Endothelial cell of umbilical vein (primary cell): ENCODE results near the gene OCA2. TPM values are rescaled to one million over a fixed set of nuclear protein-coding genes. Genes with fewer than 3 reads are reported as not detected.

ENCODE experiments used
- BruUV-seq: library from RNA; stranded (reverse); fragments of 400-500 nt; replicated peaks from 2 replicates; lab custom pipeline; 2021; lab: Mats Ljungman, UMichigan
- CTCF ChIA-PET: fragments of 300-600, 350-600 bp; sonication (Branson Sonifier 250); formaldehyde crosslinking; loops from one replicate; lab custom pipeline; 2021; ENCODE audit warnings: antibody characterized with exemption, inconsistent platforms; lab: Charles Lee
- POLR2A ChIA-PET: fragments of 300-600, 350-600 bp; sonication (Branson Sonifier 250); formaldehyde crosslinking; loops from one replicate; lab custom pipeline; 2021; ENCODE audit warnings: antibody characterized with exemption, inconsistent platforms; lab: Charles Lee
- DNase-seq: peaks from one replicate; pipeline ENCODE4 v3.0.0-alpha.2; 2011; ENCODE audit warnings: low read depth, low spot score
- FAIRE-seq: peaks from 2 replicates; lab custom pipeline; 2011; peaks lifted over from hg19 to GRCh38; lab: Jason Lieb, UNC
- H2AFZ ChIP-seq: 2 replicates; pipeline ENCODE4 v1.6.0; 2012; ENCODE audit warnings: low read depth, low read length, control low read depth, inconsistent platforms
- H3K27ac ChIP-seq: 2 replicates; pipeline ENCODE4 v1.5.1; 2011; ENCODE audit warnings: low read depth, mild to moderate bottlenecking, control low read depth, low read length, moderate library complexity; ENCODE audit not compliant: insufficient read depth
- H3K27me3 ChIP-seq, 2 experiments: 2 replicates each; pipeline versions ENCODE4 v1.6.0 to v1.6.1; 2011; ENCODE audit warnings: low read length in 2 of 2, mixed read lengths in 1 of 2; ENCODE audit not compliant: control insufficient read depth in 2 of 2, insufficient read depth in 2 of 2
- H3K36me3 ChIP-seq, 2 experiments: 2 replicates in 1 of 2; 3 replicates in 1 of 2; pipeline ENCODE4 v1.5.1; 2011; ENCODE audit warnings: low read length in 2 of 2, mild to moderate bottlenecking in 1 of 2, moderate library complexity in 1 of 2; ENCODE audit not compliant: control insufficient read depth in 2 of 2, insufficient read depth in 2 of 2; ENCODE audit errors: extremely low read depth in 1 of 2
- H3K4me1 ChIP-seq: 3 replicates; pipeline ENCODE4 v1.5.1; 2011; ENCODE audit warnings: mild to moderate bottlenecking, low read length; ENCODE audit not compliant: control insufficient read depth, insufficient read depth; ENCODE audit errors: extremely low read depth
- H3K4me2 ChIP-seq: 2 replicates; pipeline ENCODE4 v1.6.1; 2011; ENCODE audit warnings: low read length, control low read depth, mixed read lengths; ENCODE audit not compliant: insufficient read depth
- H3K4me3 ChIP-seq, 3 experiments: fragments of 200-600 bp in 1 of 3; sonication (generic), shearing (Covaris generic) in 1 of 3; replicated peaks in 1 of 3; 2 replicates each; pipeline ENCODE4 v1.5.1; 2011 to 2016; ENCODE audit warnings: control low read depth in 3 of 3, low read length in 3 of 3, mild to moderate bottlenecking in 2 of 3, inconsistent platforms in 1 of 3, low read depth in 1 of 3, moderate library complexity in 1 of 3; ENCODE audit not compliant: insufficient read depth in 1 of 3
- H3K79me2 ChIP-seq: 2 replicates; pipeline ENCODE4 v1.6.0; 2012; ENCODE audit warnings: low read length, inconsistent platforms; ENCODE audit not compliant: control insufficient read depth, insufficient read depth
- H3K9ac ChIP-seq: replicated peaks from 2 replicates; pipeline ENCODE3; 2011; ENCODE audit warnings: low read length, control low read depth; ENCODE audit not compliant: insufficient read depth; ENCODE audit errors: extremely low read depth
- H3K9me1 ChIP-seq: replicated peaks from 3 replicates; pipeline ENCODE4 v1.6.0; 2011; ENCODE audit warnings: mild to moderate bottlenecking, low read length; ENCODE audit not compliant: control insufficient read depth, insufficient read depth; ENCODE audit errors: extremely low read depth
- H3K9me3 ChIP-seq: replicated peaks from 2 replicates; pipeline ENCODE4 v1.5.1; 2012; ENCODE audit warnings: low read length, inconsistent platforms; ENCODE audit not compliant: control insufficient read depth, insufficient read depth
- H4K20me1 ChIP-seq: replicated peaks from 2 replicates; pipeline ENCODE3; 2011; ENCODE audit warnings: mild to moderate bottlenecking, low read length; ENCODE audit not compliant: control insufficient read depth, insufficient read depth; ENCODE audit errors: extremely low read depth
- EZH2 ChIP-seq: IDR thresholded peaks from 2 replicates; pipeline ENCODE4 v1.6.1; 2012; ENCODE audit warnings: borderline replicate concordance, low read depth, mild to moderate bottlenecking, moderate library complexity, low read length, inconsistent platforms; ENCODE audit not compliant: severe bottlenecking
- FOS ChIP-seq: IDR thresholded peaks from 2 replicates; pipeline ENCODE4 v1.6.1; 2011; ENCODE audit warnings: mild to moderate bottlenecking, low read length, moderate library complexity, borderline replicate concordance; ENCODE audit not compliant: insufficient read depth
- GATA2 ChIP-seq: IDR thresholded peaks from 2 replicates; pipeline ENCODE4 v1.7.0; 2011; ENCODE audit warnings: low read depth, mild to moderate bottlenecking, moderate library complexity, mixed read lengths, low read length; ENCODE audit not compliant: insufficient read length, insufficient read depth
- JUN ChIP-seq: IDR thresholded peaks from 2 replicates; pipeline ENCODE4 v1.6.1; 2011; ENCODE audit warnings: borderline replicate concordance, low read depth; ENCODE audit not compliant: insufficient read length, insufficient read depth
- MYC ChIP-seq: IDR thresholded peaks from one replicate; pipeline ENCODE4 v1.6.1; 2011; ENCODE audit warnings: mild to moderate bottlenecking, low read depth, low read length
- POLR2A ChIP-seq: IDR thresholded peaks from 2 replicates; pipeline ENCODE4 v1.6.1; 2012; ENCODE audit warnings: low read depth, mild to moderate bottlenecking, control low read depth, low read length
- POLR2AphosphoS5 ChIP-seq: IDR thresholded peaks from 2 replicates; pipeline ENCODE4 v1.6.1; 2012; ENCODE audit warnings: low read depth, mild to moderate bottlenecking, control low read depth, low read length, moderate library complexity; ENCODE audit not compliant: insufficient read depth
- dilution Hi-C: fragments of 300-500 bp; cut with MboI; formaldehyde crosslinking; loops from one replicate; pipeline ENCODE4 v1.15.0; 2019; ENCODE audit warnings: low sequenced_read_pairs; ENCODE audit not compliant: extremely low pct_ligation_motif_present
- intact Hi-C: fragments of 100-400 bp; cut with micrococcal nuclease; formaldehyde crosslinking; loops from one replicate; pipeline ENCODE4 v1.10.0; 2022
- polyA plus RNA-seq, 4 experiments: library from polyadenylated mRNA; depleted of rRNA in 3 of 4; stranded (reverse) in 3 of 4; unstranded in 1 of 4; fragments of >200 nt; gene quantifications; 2 replicates each; pipeline versions ENCODE4 v1.2.1 to v1.2.3, GENCODE V29; 2011 to 2012; ENCODE audit warnings: missing spikeins in 1 of 4
- total RNA-seq: library from RNA; stranded (reverse); gene quantifications from 2 replicates; pipeline ENCODE4 v1.2.3, GENCODE V29; 2021
- TF ChIP-seq, protein P1 (sequence below), 2 donors: IDR thresholded peaks; 1 replicate in 1 of 2; 2 replicates in 1 of 2; pipeline ENCODE4 v1.5.1; 2011; ENCODE audit warnings: low read length in 2 of 2, mild to moderate bottlenecking in 2 of 2, moderate library complexity in 2 of 2, control low read depth in 1 of 2, inconsistent platforms in 1 of 2, low read depth in 1 of 2; ENCODE audit not compliant: insufficient read depth in 1 of 2; ENCODE audit errors: extremely low read depth in 1 of 2
- TF ChIP-seq, protein P2 (sequence below): IDR thresholded peaks from 2 replicates; pipeline ENCODE4 v1.6.1; 2011; ENCODE audit not compliant: insufficient read depth, insufficient read length

Gene OCA2
- total and polyA plus RNA-seq, 2 donors (not counting 3 experiments of a cell fraction or from before 2014, with no cell fraction given), result not detected

DNA sequence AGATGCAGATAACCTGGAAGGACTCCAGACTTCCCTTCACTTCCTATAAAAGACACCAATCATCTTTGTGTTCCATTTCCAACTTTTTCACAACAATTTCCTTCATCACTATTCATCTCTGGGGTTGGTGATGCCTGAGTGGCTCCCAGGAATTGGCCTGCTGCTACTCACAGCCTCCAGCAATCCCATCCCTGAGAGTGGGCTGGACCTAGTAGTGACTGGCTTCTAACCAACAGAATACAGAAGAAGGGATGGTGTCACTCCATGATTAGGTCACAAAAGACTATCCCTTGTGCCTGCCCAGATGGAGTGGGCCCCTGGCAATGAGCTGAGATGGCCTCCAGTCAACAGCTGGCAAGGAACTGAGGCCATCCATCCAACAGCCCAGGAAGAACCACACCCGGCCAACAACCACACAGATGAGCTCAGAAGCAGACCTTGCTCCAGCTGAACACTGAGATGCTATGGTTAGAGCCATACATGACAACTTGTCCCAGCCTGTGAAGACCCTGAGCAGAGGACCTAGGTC lies 20.9 kb downstream of the OCA2 start:
- Histone ChIP-seq H3K4me1 (no peaks in the 10 kb centered on the region), H3K27me3 (no peaks in the 10 kb centered on the region), H3K9ac (no peak overlapping the region), H3K9me1 (no peaks in the 10 kb centered on the region), H3K4me3 (no peak overlapping the region), H3K79me2 (no peaks in the 10 kb centered on the region), H3K9me3 (no peaks in the 10 kb centered on the region), H3K4me2 (no peak overlapping the region), H3K36me3 (no peaks in the 10 kb centered on the region), H2AFZ (no peak overlapping the region), H3K27ac (no peak overlapping the region), H4K20me1 (no peaks in the 10 kb centered on the region)
- CTCF ChIA-PET, result no interaction called here
- DNase-seq (no peak), FAIRE-seq (no peak)
- TF ChIP-seq MYC, result no peak
- no peak for TF ChIP-seq JUN
- TF ChIP-seq POLR2A, result no peak
- TF ChIP-seq GATA2, result no peak
- TF ChIP-seq FOS, result no peak
- TF ChIP-seq POLR2AphosphoS5, result no peak
- no peak for TF ChIP-seq EZH2
- TF ChIP-seq, protein P1, sequence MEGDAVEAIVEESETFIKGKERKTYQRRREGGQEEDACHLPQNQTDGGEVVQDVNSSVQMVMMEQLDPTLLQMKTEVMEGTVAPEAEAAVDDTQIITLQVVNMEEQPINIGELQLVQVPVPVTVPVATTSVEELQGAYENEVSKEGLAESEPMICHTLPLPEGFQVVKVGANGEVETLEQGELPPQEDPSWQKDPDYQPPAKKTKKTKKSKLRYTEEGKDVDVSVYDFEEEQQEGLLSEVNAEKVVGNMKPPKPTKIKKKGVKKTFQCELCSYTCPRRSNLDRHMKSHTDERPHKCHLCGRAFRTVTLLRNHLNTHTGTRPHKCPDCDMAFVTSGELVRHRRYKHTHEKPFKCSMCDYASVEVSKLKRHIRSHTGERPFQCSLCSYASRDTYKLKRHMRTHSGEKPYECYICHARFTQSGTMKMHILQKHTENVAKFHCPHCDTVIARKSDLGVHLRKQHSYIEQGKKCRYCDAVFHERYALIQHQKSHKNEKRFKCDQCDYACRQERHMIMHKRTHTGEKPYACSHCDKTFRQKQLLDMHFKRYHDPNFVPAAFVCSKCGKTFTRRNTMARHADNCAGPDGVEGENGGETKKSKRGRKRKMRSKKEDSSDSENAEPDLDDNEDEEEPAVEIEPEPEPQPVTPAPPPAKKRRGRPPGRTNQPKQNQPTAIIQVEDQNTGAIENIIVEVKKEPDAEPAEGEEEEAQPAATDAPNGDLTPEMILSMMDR (IDR thresholded peaks at IDR 0.05; ENCODE audit: extremely low read depth in 1 of 2, insufficient read depth in 1 of 2, low read depth in 1 of 2, low read length in 2 of 2), result no peak
- TF ChIP-seq, protein P2, sequence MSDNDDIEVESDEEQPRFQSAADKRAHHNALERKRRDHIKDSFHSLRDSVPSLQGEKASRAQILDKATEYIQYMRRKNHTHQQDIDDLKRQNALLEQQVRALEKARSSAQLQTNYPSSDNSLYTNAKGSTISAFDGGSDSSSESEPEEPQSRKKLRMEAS, result no peak
- intact Hi-C loops (no loop called here), dilution Hi-C loops (no loop called here)
- POLR2A ChIA-PET, result no interaction called here
- BruUV-seq, result no TSS peak
